IMR-90 (cell line): ENCODE results near the gene MTNR1B.

Experiments
- CHD1 ChIP-seq: IDR thresholded peaks from 2 replicates; pipeline ENCODE4 v1.6.1; 2012; ENCODE audit warnings: low read depth, low read length, improper control_type of control experiment
- CTCF ChIP-seq: conservative IDR thresholded peaks from 2 replicates; pipeline ENCODE4 v1.5.1; 2012; ENCODE audit warnings: mild to moderate bottlenecking, low read depth, low read length, improper control_type of control experiment
- POLR2A ChIP-seq: IDR thresholded peaks from 2 replicates; pipeline ENCODE4 v1.6.1; 2012; ENCODE audit warnings: mild to moderate bottlenecking, low read depth, low read length

GRCh38 chr11:92964471-92964870 lies 5.0 kb upstream of the MTNR1B start:
- no peak for TF ChIP-seq POLR2A
- no peak for TF ChIP-seq CTCF
- no peak for TF ChIP-seq CHD1
